Stimulated activated CD4-positive, alpha-beta T cell treated with anti-CD3 and anti-CD28 coated beads, TNF-alpha, amount 100 ng/mL, for 4 hours (primary cell): ENCODE data around the gene PUM1.
"Not testable (repeated sequence)": the region's sequence is repeated elsewhere in the genome, so short reads cannot be mapped to it uniquely, and the experiment has no call there.

Experiments
- DNase-seq, 3 experiments: peaks; one replicate each; pipeline ENCODE4 v3.0.0-alpha.2; 2020; ENCODE audit warnings: low read depth in 3 of 3

PUM1 gene

DNA sequence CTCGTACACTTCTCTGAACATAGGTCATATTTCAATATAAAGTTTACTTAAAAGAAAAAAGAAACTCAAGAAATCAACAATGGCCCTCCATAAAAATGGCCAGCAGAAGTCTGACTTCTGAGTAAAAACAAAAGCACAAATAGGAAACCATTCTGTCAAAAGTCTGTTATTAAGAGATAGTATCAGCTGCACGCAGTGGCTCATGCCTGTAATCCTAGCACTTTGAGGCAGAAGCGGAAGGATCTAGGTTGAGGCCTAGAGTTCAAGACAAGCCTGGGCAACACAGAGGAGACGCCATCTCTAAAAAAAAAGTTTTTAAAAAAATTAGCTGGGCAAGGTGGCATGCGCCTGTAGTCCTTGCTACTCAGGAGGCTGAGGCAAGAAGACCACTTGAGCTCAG is 67.3 kb downstream of the PUM1 start:
- DNase-seq: no peak

DNA sequence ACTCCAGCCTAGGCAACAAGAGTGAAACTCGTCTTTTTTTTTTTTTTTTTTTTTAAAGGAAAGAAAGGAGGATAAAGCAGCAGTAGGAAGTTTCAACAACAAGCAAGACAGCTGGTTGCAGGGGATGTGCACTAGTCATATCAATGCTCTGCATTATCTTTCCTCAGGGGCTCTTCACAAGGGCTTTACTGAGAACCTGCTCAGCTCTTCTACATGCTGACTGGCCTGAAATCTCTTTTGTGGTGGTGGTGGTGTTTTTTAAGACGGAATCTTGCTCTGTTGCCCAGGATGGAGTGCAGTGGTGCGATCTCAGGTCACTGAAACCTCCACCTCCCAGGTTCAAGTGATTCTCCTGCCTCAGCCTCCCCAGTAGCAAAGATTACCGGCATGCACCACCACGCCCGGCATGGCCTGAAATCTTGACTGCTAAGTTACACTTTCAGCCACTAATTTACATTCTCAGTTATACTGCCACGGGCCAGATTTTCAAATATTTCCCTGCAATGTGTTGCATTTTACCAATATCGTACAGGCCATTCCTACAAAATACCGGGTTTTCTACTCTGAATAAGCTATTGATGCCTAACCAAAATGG is 68.0 kb downstream of the PUM1 start:
- DNase-seq: no peak

DNA sequence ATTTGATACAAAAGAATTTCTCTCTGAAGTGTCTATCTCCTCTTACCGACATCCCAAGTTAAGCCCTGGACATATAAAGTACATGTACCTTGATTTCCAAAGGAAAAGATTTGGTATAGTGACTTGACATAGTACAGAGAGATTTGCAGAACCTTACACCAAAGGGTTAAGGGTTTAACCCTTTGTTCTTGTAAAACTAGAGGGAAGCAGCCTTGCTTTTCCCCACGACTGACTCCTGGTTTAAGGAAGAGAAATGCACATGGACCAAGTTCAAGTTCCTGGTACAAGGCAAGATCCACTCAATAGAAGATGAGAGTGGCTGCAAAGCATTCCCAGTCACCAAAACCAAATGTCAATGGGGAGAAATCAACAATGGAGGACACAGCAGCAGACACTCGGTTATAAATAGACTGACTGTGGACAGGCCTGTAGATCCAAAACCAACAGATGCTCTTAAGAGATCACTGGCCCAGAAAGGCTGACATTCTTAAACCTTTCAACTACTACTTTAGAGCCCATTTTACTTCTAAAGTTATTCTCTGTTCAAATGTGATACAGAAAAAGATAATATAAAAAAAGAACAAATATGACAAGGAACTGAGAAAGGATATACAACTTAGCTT is 69.4 kb downstream of the PUM1 start:
- DNase-seq: no peak

DNA sequence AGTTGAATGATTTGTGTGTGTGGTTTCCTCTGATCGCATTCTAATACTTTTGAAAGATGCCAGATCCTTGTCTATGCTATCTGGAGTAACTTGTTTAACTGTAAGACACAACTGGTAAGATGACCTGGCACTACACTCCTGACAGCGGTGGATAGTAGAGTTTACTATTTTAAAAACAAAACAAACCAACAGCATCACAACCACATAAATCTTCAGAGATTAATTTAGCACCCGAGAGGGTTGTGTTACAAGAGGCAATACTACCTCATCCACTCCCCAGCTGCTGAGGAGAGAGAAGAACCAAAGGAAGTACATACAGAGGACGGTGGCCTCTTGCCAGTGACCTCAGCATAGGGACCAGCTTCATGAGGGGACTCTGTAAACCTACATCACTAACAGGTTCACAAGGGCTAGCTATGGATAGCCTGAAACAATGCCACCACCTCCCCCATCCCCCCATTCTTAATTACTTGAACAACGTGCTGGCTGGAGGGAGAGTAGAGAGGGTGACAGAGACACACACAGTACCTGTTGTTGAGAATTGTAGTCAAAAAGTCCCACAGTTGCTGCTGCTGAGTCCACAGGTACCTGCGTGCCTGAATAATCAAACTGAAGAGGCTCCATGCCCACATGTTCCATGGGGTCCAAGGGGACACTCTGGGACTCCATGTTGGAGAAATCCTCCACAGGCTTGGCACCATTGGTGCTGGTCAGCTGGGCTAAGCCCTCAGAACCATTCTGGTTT is 73.5 kb downstream of the PUM1 start:
- no peak for DNase-seq

DNA sequence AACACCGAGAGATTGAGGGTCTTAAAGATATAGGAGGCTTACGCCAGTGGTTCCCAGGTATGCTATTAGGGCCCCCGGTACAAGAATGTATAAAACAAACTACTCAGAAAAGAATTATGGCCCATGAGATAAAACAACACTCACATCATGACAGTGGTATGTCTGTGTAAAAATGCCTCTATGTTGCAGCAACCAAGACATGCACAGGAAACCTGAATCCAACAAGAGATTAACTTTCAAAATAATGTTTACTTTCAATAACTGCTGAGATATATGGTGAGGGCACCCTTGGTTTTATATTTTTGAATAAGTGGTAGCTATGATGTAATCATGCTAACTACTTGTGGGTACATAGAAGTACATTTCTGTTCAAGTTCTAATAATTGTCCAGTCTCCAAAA is 74.9 kb downstream of the PUM1 start:
- no peak for DNase-seq

DNA sequence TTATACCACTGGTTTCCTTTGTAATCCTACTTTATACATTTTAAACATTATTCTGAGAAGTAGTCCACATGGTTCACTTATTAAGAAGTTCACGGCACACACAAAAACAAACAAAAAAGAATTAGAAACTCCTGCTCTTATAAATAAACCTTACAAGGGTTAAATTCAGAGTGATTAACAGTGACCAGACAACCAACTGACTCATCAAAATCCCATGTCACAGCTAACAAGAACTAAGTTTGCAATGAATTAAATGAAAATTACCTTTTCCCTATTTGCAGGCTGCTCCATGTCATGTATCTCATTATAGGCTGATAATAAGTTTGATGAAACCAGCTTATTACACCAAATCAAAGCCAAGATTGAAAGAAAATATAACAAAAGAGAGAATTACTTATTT is 77.5 kb downstream of the PUM1 start:
- DNase-seq: no peak

DNA sequence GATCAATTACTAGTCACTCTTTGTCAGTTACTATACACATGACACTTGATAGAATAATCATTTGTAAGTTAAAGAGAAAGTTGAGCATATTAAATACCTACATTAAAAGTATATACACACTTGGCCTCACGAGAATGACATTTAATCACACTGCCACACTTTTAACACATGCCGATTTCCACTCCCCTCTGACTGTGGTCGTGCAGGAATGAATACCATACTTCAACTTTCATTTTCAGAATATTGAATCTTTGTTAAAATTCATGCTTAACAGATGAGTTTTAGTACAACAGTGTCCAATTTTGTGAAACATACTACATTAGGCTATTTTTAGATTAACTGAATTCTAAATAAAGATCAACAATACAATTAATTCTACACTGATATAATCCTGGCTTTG is 78.8 kb downstream of the PUM1 start:
- no peak for DNase-seq

DNA sequence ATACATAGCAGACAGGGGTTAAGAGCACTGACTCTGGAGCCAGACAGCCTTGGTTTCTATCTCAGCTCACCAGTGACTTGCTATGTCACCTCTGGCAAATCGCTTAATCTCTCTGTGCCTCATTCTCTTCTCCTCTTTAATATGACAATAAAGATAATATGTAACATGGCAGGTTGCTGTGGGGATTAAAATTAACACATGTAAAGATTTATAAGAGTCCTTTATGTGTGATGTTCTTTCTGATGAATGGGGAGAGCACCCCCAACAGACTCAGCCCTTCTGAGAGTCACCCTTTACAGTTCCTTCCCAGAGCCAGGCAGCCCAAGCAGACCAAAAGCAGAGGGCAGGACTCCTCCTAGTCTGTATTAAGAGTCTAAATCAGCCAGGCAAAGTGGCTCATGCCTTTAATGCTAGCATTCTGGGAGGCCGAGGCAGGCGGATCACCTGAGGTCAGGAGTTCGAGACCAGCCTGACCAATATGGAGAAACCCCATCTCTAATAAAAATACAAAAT is 80.5 kb downstream of the PUM1 start:
- no peak for DNase-seq

DNA sequence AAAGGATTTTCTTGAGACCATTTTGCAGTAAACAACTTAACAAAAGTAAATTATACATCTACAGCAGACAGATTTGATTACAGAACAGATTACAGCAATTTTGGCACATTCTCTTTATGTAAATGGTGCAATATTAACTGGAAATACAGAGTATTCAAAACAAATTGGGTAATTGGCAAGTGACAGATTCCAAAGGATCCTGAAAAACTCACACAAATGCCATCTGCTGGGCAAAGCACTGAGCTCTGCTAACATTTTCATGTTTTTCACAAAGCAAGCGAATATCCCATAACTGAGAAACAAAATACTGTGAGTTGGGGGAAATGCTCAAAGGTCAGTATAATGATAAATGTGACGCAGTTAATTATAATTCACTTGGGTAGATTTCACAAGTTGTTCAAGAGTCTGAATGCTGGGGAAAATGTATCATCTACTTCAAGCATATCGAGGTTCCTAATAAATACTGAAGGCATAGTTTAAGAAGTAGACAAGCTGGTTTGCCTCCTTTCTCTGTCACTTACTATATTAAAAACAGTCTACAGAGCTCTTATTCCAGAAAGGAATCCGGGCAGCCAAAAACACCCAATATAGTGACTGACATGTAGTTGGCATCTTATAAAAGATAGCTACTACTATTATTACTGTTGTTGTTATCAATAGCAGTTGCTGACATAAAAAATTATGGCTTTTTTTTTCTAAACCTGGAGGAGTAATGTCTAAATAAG is 81.2 kb downstream of the PUM1 start:
- DNase-seq: no peak

DNA sequence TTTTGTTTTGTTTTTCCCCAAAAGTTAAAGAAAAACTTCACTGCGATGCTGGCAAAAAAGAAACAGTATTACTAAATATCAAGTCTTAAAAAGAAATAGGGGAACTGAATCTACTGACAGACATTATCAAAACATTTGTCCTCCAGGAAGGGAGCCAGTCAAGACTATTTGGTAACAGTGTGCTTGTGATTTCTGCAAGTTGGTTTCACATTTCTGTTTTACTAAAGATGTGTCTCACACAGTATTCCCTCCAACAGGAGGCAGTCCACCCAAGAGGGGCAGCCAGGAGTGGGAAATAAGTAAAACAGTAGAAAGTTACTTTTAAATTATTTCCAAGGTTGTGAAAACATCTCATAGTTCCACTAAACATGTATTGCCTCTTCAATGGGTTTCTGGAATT is 82.6 kb downstream of the PUM1 start:
- DNase-seq: no peak

DNA sequence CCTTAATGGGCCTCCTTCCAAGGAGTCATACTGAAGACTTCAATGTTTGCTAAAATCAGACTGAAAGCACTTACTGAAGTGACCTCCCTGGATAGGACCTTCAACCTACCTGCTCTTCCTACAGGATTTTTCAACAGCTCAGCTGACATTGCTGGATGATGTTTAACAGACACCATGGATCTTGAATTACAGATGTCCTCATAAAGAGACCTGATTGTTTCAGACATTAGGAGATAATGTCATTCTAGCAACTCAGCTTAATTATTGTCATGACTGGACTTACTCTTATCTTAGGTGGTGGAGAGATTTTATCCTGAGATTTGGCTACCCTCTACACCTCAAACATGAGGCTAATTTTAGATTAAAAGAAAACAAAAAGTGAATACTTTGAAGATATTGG is 83.1 kb downstream of the PUM1 start:
- DNase-seq: no peak

DNA sequence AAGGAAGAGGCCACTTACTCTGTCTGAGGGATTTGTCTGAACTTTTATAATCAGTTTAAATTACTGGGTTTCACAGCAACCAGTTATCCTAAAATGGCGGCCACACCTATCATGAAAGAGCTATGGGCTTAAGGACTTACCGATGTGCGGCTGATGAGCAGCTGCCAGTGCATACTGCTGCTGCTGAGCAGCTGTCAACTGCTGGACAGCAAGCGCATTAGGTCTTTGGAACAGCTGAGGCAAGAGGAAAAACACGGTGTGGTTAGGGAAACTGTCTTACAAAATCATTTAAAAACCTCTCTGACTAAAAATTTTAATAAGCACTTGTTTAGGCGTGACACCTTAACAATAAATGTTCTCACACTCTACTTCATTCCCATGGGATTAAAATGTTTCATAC is 84.3 kb downstream of the PUM1 start:
- no peak for DNase-seq

DNA sequence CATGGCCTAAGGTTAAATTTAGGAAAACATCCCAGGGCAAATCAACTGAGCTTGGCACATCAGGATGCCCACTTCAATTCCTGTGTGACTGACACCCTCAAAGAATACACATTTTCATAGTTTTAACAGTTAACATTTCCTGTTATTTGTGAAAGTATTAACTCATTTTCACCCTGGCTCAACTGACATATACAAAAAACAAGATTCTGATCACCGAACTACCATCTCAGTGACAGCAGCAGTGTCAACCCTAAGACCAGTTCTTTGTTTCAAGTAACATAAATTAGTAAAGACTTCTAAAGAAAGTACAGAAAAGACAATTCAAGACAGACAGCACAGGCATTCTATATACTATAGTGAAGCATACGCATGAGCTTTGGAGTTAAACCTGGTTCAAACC is 88.0 kb downstream of the PUM1 start:
- no peak for DNase-seq

DNA sequence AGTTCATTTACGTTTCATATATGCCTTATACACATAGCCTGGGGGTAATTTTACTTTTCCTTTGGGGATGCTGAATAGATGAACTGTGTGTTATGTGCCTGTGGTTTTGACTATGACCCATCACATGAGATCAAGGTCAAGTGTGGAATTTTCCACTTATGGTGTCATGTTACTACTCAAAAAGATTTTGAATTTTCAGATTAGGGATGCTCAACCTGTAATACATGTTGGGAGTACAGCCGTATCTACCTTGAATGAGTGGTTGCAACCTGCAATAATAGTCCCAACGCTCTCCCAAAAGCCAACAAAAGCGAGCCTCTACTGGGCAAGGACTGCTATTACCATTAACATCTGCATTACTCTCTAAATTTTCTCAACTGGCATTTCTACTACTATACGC is 88.4 kb downstream of the PUM1 start:
- no peak for DNase-seq

DNA sequence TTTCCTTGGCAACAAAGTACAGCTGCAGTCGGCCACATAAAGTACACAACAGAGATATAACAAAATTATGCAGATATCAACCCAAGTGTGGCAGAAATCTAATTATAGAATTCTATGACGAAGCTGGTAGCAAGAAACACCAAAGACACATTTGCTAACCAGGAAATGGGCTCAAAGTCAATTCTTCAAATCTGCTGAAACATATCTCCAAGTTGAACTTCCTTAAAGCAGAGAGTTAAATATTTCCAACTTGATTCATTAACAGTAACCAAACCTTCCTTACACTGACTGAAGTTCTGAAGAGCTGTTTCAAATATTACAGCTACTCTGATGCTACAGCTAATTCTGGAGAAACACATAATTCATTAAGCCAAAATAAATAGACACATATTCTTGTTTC is 89.4 kb downstream of the PUM1 start:
- no peak for DNase-seq

DNA sequence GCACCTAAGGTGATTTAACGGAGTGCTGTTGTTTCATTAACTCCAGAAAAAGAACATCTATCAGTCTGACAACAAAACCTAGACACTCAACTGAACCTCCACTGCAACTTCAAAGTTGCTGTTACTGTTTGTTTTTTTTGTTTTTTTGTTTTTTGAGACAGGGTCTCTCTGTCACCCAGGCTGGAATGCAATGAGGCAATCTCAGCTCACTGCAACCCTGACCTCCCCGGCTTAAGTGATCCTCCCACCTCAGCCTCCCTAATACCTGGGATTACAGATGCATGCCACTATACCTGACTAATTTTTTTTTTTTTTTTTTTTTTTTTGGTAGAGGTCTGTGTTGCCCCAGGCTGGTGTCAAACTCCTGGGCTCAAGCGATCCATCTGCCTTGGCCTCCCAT is 90.3 kb downstream of the PUM1 start:
- DNase-seq: no peak

DNA sequence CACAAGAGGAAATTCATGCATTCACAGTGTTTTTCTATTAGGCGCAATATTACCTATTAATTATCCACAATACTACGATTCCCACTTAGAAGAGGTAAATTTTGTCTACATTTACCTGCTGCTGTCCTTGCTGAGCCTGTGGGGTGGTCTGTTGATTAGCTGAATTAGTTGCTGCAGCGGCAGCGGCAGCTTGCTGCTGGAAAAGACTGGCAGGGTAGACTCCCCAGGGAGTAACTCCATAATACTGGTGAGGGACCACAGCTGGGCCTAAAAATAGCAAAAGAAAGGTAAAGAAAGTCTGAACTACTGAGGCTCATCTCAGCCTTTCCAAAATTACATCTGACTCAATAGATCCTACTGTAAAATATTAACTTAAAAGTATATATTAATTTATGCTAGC is 91.0 kb downstream of the PUM1 start:
- no peak for DNase-seq

DNA sequence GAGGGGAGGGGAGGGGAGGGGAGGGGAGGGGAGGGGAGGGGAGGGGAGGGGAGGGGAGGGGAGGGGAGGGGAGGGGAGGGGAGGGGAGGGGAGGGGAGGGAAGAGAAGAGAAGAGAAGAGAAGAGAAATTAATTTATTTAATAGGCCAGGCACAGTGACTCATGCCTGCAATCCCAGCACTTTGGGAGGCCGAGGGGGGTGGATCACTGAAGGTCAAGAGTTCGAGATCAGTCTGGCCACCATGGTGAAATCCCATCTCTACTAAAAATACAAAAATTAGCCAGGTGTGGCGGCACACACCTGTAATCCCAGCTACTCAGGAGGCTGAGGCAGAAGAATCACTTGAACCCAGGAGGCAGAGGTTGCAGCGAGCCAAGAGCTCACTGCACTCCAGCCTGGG is 93.2 kb downstream of the PUM1 start:
- DNase-seq: not testable (repeated sequence)

DNA sequence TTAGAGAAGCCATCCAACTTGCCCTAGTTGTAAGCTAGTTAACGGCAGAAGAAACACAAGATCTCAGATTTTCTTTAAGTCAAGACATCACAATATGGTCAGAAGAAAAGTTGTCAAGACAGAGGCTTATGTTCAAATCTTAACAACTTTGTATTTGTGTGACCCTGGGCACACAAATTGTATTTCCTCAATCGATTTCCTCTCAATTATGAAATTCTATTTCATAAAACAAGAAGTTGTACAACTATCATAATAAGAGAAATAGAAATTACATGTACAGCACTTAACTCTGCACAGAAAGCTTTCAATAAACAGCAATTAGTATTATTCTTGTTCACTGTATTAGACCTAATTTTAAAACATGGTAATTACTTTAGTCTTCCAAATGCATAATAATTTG is 94.0 kb downstream of the PUM1 start:
- no peak for DNase-seq

DNA sequence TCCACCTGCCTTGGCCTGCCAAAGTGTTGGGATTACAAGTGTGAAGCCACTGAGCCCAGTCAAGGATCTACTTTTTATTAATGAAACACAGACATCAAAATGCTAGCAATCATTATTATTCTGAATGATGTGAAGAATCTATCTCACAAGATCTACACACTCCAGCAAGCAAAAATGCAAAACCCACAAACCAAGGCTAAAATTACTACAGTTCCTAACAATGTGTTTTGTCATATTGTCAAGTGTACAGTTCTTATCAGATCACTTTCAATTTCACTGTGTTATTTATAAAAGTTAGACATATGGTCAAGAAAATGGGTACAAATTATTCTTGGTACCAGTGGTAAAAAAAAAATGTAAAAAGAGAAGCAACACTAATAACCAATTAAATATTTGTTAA is 95.6 kb downstream of the PUM1 start:
- DNase-seq: no peak

DNA sequence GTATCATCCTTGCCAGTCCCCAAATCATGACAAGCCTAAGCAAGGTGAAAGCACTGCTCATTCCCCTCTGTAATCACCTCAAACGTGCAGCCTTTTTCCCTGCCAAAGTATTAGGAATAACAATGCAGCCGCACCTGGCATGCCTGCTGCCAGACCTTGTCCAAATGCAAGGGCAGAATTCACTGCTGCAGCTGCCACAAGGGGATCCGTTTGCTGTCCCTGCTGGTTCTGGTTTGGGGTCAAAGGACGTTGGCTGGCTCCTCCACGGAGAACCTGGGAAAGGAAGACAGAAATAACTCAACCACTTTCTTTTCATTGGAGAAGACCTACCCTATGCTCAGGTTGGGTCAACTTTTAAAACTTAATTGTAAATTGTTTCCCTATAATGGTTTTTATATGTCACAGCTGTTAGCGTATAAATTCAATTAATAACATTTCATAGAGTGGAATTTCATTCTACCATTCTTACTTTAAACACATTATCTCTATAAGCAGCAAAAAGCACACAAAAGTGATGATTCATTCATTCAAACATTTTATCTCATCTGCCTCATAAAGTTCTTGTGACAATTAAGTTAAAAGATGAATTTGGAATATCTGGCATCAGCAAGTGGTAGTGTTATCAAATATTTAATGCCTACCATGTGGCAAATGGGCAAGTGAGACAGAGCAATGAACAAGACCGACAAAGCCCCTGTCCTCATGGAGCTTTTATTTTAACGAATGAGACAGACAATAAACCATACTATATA is 97.1 kb downstream of the PUM1 start:
- DNase-seq: no peak
